Left renal cortex interstitium (tissue), 4 donors: Measurements from ENCODE around the gene TMUB2. TPM values are rescaled to one million over a fixed set of nuclear protein-coding genes. Genes with fewer than 3 reads are reported as not detected.

Experiments
- DNase-seq, 4 donors: peaks; one replicate each; pipeline ENCODE4 v3.0.0-alpha.2; 2013; ENCODE audit warnings: low read depth in 4 of 4, low spot score in 2 of 4, missing footprints in 1 of 4
- polyA plus RNA-seq, 4 donors: library from polyadenylated mRNA; unstranded; fragments of 120-200 nt; gene quantifications; one replicate each; pipeline ENCODE4 v1.2.1, GENCODE V29; 2013; ENCODE audit not compliant: insufficient read length in 4 of 4

Gene TMUB2
- polyA plus RNA-seq, 4 donors = 42.9 to 54.2 (median 51.6) TPM

DNA sequence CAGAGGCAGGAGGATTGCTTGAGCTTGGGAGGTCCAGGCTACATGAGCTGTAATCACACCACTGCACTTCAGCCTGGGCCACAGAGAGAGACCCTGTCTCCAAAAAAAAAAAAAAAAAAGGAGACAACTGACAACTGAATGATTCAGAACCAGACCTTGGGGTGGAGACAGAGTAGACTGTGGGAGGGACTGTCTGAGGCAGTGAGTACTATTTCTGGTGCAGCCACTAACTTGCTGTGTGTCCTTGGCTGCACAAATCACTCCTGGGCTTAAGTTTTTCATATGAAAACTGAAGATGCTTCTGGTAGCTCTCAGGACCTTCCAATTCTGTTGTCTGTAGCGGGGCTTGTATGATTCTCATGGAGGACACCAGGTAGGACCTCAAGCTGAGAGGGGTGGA, 10.5 kb upstream of the TMUB2 start:
- no peak for DNase-seq

DNA sequence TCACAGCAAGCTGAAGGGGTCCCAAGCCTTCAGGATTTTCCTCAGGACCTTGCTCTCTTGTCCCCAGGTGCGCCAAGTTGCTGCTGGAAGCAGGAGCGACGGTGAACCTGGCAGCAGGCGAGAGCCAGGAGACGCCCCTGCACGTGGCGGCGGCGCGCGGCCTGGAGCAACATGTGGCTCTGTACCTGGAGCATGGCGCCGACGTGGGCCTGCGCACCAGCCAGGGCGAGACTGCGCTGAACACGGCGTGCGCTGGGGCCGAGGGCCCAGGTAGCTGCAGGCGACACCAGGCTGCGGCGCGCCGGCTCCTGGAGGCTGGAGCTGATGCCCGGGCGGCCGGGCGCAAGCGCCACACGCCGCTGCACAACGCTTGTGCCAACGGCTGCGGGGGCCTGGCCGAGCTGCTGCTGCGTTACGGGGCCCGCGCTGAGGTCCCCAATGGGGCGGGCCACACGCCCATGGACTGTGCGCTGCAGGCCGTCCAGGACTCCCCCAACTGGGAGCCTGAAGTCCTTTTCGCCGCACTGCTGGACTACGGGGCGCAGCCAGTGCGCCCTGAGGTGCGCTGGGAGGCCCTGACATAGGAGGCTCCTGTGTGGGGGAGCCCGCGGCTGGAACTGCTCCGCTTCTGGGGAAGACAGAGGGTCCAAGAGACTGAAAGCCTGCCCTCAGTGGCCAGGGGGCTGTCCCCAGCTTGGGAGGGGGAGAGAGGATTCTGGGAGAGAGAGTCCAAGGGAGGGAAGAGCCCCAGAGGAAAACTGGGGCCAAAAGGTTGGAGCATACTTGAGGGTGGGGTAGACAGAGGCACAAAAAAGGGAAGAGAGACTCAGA, 9.9 kb upstream of the TMUB2 start:
- no peak for DNase-seq

DNA sequence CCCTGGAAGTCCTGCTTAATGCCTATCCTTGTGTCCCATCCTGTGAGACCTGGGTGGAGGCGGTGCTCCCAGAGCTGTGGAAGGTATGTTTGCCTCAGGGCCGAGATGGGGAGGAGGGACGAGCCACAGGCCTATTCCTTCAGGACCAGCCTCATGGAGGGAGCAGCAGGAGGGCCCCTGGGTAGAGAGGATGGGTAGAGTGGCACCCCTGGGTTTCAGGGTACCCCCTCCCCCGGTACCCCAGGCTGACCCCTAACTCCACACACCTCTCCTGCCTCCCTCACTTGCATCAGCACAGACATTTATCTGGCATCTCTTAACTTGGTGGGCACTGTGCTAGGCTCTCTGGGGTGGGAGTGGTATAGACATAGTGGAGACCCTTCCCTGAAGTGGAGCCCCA, 9.1 kb upstream of the TMUB2 start:
- no peak for DNase-seq

DNA sequence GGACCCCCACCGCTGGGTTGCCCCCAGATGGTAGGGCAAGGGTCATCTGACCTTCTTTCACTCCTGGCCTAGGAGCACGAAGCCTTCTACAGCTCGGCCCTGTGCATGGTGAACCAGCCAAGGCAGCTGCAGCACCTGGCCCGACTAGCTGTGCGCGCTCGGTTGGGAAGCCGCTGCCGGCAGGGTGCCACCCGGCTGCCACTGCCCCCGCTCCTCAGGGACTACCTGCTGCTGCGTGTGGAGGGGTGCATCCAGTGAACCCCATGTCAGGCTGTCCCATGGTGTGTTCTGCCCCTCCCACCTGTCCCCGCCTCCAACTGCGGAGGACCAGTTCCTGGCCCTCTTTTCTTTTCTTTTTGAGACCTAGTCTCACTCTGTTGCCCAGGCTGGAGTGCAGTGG, 8.6 kb upstream of the TMUB2 start:
- no peak for DNase-seq

DNA sequence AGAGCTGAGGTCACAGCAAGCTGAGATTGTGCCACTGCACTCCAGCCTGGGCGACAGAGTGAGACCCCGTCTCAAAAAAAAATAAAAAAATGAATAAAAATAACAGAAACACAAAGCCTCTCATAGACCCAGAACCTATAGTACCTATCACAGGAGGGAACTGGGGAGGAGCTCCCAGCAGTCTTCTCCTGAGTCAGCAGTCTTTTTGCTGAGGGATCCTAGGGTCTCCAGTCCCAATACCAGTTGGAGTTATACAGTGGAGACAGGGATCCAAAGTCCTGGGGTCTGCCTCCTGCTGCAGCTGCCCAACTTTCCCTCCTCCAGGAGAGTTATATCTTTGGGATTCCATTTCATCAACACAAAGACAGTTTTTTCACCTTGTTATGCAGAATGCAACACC, 3.7 kb upstream of the TMUB2 start:
- no peak for DNase-seq

DNA sequence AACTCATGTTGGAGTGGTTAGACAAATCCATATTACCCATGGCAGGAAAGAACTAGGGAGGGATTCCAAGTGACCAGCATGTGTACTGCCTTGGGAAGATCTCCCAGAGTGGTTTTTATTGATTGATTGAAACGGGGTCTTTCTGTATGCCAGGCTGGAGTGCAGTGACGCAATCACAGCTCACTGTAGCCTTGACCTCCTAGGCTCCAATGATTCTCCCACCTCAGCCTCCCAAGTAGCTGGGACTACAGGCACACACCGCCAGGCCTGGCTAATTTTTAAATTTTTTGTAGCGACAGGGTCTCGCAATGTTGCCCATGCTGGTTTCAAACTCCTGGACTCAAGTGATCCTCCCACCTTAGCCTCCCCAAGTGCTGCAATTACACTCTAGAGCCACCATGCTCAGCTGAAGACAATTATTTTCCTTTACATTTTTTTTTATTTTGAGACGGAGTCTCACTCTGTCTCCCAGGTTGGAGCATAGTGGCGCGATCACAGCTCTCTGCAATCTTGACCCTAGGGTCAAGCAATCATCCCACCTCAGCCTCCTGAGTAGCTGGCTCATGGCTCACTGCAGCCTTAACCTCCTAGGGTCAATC, 2.5 kb upstream of the TMUB2 start:
- no peak for DNase-seq

DNA sequence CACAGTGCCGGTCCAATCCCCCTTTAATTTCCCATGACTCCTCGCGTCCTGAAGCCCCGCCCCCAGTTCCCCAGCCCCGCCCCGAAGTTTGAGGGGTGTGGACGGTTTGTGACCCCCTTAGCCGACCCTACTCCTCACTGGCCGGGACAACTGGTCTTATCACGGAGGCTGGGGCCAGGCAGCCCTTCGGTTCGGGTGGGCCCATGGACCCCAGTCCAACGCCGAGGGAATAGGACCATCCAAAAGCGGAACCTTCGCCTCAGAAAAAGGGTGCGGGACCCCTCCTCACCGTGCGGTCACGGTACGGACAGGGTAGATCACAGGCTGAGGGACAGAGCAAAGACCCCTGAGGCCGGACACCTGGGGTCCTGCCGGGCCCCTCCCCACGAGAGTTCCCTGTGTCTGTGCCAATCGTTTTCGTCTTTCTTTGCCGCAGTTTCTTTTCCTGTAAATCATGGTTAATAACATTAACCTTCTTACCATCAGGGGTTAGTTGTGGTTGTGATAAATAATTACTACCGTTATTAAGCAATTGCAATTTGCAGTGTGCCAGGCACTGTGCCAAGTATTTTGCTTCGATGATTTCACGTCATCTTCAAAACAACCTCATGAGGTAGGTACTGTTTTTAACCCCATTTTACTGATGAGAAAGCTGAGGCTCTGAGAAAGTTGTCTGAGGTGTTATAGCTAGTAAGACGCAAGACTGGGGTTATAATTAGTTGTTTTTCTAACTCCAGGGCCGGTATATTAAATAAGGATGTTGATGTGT, 543 bp downstream of the TMUB2 start:
- DNase-seq = no peak

DNA sequence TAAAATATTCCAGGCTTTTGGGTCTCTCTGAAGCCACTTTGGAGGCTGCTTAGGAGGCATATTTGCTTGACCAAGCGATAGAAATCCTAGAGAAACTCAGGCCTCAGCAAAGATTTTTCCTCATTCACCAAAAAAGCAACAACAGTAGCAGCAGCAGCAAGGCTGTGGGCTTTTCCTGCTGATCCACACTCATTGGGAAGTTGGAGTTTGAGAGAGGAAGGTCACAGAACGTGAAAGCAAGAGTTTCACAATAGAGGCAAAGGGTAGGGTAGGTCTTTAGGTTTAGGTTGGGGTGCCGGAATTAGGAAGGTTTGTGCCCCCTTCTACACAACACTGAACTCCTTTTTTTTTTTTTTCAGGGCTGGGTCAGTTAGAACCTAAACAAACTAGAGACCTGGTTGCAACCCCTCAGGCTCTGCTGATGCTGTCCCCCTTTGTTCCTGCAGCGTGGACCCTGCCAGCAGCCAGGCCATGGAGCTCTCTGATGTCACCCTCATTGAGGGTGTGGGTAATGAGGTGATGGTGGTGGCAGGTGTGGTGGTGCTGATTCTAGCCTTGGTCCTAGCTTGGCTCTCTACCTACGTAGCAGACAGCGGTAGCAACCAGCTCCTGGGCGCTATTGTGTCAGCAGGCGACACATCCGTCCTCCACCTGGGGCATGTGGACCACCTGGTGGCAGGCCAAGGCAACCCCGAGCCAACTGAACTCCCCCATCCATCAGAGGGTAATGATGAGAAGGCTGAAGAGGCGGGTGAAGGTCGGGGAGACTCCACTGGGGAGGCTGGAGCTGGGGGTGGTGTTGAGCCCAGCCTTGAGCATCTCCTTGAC, 2.0 kb downstream of the TMUB2 start:
- DNase-seq = no peak

DNA sequence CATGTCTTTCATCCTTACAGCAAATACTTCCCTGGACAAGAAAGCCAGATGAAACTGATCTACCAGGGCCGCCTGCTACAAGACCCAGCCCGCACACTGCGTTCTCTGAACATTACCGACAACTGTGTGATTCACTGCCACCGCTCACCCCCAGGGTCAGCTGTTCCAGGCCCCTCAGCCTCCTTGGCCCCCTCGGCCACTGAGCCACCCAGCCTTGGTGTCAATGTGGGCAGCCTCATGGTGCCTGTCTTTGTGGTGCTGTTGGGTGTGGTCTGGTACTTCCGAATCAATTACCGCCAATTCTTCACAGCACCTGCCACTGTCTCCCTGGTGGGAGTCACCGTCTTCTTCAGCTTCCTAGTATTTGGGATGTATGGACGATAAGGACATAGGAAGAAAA, 3.7 kb downstream of the TMUB2 start:
- DNase-seq = no peak

DNA sequence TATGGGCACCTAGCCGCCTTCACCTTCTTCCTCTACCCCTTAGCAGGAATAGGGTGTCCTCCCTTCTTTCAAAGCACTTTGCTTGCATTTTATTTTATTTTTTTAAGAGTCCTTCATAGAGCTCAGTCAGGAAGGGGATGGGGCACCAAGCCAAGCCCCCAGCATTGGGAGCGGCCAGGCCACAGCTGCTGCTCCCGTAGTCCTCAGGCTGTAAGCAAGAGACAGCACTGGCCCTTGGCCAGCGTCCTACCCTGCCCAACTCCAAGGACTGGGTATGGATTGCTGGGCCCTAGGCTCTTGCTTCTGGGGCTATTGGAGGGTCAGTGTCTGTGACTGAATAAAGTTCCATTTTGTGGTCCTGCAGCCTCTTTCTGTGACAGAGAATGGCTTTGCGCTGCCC, 4.6 kb downstream of the TMUB2 start:
- no peak for DNase-seq

DNA sequence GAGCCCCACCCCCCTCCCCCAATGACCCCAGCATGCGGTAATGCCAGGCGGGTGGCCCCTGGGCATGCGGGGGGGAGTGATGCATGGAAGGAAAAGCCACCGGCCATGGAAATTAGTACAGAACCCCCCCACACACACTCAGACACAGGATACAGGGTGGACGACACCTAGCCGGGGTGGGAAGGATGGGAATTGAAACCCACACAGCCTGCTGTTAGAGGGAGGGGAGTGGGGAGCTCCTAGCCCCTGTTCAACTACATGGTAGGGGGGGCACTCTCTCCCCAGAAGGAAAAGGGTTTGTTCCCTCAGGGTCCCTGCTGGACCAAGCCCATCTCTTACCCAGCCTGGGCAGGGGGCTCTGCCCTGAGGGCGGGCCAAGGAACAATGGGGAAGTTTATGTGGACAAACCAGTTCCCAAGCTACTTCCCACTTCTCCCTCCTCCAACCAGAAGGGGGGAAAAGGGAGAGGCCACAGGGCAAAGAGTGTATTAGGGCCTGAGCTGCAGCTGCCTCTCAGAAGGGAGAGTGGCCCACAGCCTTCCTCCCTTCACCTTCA, 5.2 kb downstream of the TMUB2 start:
- no peak for DNase-seq

DNA sequence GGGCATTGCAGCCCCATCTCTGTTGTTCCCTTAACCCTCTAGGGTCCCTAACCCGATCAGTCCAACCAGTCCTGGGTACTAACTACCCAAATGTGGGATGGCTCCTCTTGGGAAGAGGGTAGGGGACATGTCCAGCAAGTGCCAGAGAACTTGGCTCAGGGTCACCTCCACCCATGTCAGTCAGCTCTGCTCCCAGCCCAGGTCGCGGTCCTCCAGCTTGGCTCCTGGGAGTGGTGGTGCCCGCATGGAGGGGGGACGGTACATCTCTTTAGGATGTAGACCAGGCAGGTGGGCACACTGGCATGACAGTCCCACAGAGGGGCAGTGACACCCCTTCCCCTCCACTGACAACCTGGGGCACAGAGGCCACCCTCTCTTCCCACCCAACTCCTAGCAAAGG, 6.0 kb downstream of the TMUB2 start:
- no peak for DNase-seq

DNA sequence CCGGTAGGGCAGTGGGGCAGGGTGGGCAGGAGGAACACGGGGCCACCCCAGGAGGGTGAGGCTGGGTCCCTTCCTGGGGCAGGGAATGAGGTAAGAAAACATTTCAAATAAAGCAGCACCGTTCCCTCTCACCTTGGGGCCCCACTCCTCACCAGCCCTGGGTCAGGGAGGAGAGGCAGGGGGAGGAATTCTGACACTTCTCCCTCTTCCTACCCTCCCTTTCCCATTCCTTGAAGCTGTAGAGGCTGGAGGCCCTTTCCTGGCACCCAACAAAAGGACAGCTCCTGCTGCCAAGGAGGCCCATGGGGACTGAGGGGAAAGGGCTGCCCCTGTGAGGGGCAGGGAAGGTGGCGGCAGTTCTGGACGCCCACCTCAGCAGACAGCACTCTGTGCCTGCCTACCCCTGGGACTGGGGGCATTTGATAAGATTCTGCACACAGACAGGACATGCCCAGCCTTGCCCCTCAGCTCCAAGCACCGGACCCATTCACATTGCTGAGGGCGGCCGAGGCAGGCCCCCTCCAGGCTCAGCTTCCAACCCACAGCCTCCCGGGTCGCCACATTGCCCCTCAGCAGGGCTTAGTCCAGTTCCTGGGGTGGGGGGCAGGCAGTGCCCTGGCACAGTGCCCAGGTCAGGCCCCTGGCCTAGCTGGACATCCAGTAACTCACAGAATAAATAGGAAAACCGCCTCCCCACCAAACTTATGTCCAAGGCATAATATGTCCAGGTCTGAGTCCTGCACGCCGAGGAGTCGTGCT, 6.7 kb downstream of the TMUB2 start:
- no peak for DNase-seq

DNA sequence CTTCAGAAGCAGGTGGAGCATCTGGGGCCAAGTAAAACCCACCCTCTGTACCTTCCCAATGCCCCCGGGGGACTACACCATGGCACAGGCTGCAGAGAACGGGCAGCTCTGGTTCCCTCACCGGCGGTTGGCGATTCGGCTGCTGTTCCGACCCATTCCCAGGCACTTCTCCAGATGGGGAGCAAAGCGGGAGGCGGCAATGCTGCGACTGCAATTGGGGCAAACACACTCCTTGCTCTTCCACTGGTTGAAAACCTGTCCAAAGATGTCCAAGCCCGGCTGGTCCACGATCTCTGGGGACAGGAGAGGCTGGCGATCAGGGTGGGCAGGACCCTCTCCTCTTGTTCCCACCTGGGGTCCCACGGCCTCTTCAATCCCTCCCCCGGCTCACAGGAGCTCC, 10.3 kb downstream of the TMUB2 start:
- no peak for DNase-seq

DNA sequence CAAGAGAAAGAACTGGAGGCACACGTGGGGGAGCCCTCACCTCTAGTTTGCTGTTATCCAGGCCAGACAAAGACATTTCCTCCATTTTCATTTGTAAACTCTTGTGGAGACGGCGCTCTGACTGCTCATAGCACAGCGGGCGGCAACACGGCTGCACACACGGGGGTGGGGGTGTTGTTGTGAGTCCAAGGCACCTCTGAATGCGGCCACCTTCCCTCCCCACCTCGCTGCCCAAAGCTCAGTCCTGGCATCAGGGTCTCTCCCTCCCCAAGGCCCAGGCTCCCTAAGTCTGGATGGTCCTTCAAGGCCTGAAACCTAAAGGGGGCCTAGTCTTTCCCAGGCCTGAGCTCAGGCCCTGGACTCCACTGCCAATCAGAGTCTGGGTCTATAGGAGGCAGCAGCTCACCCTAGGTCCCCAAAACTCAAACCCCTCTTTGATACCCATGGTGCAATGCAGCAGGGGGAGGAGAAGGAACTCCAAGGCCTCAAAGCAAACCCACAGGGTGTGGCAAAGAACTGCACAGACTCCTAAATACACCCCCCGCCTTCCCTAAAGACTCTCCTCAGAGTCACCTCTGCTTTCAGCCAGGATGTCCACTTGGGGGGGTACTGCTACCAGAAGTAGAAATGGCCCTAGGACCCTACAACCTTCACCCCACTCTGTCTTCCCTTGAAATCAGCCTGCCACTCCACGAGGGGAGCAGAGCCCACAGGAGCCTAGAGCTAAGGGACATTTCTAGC, 11.4 kb downstream of the TMUB2 start:
- DNase-seq = no peak

DNA sequence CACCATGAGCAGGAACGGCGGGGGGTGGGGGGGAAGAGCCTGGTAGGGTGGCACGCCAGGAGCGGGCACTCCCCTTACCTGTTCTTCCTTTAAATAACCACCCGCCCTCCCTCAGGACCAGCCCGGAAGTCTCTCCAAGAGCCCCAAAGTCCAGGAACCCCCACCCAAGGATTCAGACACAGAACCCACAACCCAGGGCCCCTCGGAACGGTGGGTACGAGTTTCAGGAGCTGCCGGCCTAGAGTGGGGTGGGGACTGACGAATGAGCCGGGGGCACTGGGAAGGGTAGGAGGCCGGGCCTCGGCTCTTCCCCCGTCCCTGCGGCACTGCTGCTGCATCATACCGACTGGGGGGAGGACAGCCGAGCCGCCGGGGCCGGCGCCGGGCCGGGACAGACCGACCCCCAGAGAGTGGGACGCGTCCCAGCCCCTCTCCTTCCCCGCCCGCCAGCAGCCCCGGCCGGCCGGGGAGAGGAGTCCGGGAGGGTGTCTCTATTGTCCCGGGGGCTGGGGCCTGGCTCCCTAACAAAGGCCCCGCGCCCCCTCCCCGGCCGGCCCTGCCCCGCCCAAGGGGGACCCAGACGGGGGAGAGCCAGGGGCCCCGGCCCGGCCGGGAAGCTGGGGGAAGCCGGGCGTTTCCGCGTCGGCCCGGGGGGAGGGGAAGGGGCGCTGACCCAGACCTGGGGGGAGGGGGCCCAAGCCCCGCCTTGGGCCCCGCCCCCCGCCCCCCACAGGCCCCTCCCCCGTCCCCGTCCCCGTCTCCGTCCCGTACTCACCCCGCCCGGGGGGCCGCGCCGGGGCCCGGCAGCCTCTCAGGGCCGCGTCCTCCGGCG, 12.2 kb downstream of the TMUB2 start:
- DNase-seq = peak in 2 of 4 donors; percentile 17 to 32

DNA sequence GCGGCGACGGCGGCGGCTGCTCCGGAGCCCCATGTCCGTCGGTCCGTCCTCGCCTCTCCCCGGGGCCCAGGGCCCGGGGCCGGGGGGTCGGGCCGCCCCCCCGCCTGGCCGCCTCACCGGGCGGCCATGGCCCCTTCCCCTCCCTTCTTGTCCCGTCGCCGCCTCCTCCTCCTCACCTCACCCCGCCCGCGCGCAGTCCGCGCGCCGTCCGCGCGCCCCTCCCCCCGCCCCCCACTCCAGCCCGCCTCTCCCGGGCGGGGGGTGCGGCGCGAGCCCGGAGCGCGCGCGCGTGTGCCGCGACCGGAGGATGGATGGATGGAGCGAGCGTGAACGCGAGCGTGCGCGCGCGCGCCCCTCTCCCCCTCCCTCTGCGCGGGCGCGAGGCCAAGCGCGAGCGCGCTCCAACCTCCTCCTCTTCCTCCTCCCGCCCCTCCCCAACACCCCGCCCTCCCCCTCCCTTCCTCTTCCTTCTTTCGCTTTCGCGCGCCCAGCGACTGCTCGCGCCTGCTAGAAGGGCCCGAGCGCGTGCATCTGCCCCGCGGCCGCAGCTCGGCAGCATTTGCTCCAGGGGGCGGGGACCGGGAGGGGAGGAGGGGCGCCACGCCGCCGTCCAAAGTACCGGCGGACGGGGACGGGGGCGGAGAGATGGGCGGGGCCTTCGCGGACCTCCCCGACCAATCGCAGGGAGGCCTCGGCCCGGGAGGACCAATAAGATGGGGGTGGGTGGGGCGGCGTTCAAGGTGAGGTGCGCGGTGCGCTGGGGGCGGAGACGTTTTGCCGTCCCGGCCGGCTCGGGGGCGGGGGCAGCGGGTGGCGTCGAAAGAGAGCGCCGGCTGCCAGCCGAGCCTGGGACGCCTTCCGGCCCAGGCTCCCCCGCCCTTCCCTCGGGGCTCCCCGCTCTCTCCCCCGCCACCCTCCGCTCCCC, 13.0 kb downstream of the TMUB2 start, which contains the start of gene ATXN7L3:
ATXN7L3 (minus strand) TSS at position 332 of the 925 bp plus-strand sequence. CDS start 1,814 bp downstream, outside the sequence.
- DNase-seq = peak in 3 of 4 donors; percentile 87 to 95 (median 95)
